ENCODE results near the gene TULP3.
"Not testable (repeated sequence)": the region's sequence is repeated elsewhere in the genome, so short reads cannot be mapped to it uniquely, and the experiment has no call there.

The TULP3 gene

DNA sequence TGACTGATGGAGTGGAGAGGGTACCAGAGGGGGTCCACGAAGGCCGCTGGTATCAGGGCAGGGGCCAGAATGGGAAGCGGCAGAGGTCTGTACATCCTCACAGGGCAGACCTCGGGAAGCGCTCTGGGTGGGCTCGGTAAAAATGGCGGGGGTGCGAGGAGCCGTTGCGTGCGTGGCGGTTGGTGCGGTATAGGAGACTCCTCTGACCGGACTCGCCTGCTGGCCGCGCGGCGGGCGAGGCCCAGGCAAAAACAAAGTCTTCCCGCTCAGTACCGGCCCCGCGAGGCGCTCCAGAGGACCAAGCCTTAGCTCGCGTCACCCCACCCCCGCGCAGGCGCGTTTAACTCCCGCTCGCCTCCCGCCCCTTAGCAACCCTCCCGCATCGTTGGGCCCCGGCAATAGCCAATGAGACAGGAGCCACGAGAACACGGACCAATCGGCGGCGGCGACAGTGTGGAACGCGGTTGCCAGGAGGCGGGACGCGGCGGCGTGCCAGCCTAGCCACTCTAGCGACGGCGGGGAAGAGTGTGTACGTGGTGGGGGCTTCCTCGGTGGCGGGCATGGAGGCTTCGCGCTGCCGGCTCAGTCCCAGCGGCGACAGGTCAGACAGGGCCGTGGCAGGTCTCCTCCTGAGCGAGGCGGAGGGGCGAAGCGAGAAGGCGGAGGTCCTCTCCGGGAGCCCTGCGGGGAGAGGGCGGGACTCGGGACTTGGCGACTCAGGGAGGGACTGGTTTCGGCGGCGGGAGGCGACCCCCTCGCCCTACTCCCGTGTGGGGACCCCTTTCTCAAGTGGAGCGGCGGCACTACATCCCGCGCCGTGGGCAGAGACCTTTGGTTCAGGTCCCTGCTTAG lies at the start of gene TULP3:
TSS of gene TULP3 (plus strand) at position 504 of the 852 bp plus-strand sequence. CDS start at position 561, 57 bp downstream.
- DNase-seq, result peak; percentile 97

GRCh38 chr12:2841056-2841650 lies 49.5 kb upstream of the TULP3 start:
- peak; percentile 43 for DNase-seq

GRCh38 chr12:2842948-2843347 lies 47.7 kb upstream of the TULP3 start:
- no peak for DNase-seq

GRCh38 chr12:2844786-2845185 lies 45.9 kb upstream of the TULP3 start:
- DNase-seq, result no peak

DNA sequence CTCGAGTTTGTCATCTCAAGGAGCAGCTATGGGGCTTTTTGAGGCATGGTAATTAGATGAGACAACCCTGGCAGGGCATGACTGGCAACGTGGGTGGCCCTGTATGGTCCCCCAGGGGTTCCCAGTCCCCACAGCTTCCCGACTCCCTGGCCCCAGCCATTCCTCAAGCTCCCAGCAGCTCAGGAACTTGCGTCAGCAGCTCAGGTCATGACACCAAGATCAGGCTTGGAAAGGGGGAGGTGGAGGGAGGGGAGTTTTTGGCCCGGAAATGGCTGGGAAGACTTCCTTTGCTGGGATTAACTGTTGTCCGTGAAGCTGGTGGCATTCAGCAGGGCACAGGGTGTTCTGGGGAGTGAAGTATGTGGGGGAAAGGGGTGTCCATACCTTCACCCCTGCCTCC lies 45.4 kb upstream of the TULP3 start:
- DNase-seq, result no peak

GRCh38 chr12:2851931-2852330 lies 38.8 kb upstream of the TULP3 start:
- DNase-seq, result no peak

GRCh38 chr12:2853626-2854025 lies 37.1 kb upstream of the TULP3 start:
- DNase-seq, result peak; percentile 72

GRCh38 chr12:2854669-2855453 lies 35.8 kb upstream of the TULP3 start:
- no peak for DNase-seq

DNA sequence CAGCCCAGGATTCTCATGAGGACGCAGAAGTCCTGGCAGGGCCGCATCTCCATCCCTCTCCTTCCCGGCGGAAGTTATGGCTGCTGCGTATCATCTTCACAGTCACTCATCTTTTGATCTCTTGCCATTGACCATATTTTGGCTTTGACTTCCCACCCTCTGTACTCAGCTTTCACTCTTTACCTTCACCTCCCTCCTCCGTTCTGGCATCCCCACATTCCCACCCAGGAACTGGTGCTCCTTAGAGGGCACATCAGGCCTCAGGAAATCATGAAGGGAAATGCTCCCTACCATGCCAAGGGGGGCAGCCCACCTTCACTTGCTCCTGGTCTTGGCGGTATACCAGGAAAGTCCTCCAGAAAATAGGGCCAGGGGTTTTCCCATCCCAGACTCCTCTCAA lies 35.1 kb upstream of the TULP3 start:
- DNase-seq, result no peak

- no peak for DNase-seq
Observed at GRCh38 chr12:2856051-2856450, 34.6 kb upstream of the TULP3 start.

DNA sequence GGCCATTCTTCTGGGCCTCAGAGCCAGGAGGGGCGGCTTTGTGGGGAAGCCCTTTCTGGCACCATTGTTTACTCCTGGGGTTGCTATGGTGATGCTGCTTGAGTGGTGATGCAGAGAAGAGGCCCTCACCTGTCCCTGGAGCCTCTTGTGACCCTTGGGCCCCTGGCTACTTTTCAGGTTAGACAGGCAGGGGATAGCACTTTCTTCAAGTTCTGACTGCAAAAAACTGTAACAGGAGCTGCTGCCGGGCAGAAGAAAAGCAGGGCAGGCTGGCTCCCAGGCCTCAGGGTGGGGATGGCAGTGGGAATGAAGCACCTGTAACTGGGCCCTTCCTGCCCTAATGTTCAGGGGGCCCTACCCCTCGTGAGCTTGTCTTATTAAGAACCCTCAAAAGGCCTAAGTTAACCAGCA lies 33.7 kb upstream of the TULP3 start, which contains the start of gene TEX52:
TSS of gene TEX52 (minus strand) at position 19 of the 411 bp plus-strand sequence. CDS start at position 6, 13 bp downstream.
- no peak for DNase-seq

DNA sequence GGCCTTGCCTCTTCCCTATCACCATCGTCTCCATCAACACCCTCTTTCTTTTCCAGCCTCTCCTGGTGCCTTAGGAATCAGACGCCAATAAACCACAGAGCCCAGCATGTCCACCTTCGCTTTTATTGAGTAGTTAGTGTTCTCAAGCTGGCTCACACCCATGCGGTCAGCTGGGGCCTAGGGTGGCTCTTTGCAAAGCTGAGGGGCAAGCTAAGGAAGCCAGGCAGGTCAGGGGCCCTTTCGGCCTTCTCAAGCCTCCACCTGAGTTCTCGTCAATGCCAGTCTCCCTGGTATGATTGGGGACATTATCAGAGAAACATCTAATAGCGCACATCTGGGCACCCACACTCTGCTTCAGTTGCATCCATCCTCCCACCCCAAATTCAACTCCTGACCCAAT lies 33.1 kb upstream of the TULP3 start:
- no peak for DNase-seq

DNA sequence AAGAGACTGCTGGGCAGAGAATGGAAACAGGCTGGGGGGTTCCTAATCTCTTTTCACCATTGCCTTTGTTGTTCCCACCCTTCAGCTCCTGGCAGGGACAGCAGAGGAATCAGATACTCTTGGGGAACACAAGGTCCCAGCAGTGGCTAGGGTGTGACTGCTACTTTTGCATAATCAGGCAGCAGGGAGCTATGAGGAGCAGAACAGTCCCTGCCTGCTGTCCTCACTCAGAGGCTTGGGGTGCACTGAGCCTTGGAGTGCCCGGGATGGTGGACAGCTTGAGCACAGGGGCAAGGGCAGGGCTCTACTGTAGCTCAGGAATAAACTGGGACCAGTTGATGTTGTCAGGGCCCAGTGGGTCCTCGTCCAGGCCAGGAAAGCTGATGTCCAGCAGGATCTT lies 32.4 kb upstream of the TULP3 start:
- no peak for DNase-seq

DNA sequence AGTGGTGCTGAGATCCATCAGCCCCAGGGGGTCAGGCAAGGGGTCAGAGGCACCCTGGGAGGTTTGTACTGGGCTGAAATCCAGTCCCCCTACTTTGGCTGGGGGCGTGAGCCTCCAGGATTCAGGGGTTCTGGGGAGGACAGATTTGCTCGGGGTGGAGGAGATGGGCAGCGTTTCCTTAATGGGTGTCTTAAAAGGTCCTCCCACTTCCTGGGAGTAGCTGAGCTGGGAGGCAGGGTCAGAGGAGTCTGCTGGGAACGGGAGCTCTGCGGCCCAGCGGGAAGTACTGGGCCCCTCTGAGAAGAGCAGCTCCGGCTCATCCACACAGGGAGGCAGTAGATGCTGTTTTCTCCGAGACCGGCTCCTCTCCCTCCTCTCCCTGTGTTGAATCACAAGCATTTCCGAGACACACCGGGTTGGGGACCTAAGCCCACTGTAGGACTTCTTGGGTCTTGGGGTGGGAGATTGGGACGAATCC lies 31.7 kb upstream of the TULP3 start:
- no peak for DNase-seq

- DNase-seq, result no peak
Observed at GRCh38 chr12:2860170-2860569, 30.5 kb upstream of the TULP3 start.

GRCh38 chr12:2862876-2863275 lies 27.8 kb upstream of the TULP3 start:
- no peak for DNase-seq

- not testable (repeated sequence) for DNase-seq
Observed at GRCh38 chr12:2863402-2863801, 27.3 kb upstream of the TULP3 start.

- no peak for DNase-seq
Observed at GRCh38 chr12:2864198-2864597, 26.5 kb upstream of the TULP3 start.

DNA sequence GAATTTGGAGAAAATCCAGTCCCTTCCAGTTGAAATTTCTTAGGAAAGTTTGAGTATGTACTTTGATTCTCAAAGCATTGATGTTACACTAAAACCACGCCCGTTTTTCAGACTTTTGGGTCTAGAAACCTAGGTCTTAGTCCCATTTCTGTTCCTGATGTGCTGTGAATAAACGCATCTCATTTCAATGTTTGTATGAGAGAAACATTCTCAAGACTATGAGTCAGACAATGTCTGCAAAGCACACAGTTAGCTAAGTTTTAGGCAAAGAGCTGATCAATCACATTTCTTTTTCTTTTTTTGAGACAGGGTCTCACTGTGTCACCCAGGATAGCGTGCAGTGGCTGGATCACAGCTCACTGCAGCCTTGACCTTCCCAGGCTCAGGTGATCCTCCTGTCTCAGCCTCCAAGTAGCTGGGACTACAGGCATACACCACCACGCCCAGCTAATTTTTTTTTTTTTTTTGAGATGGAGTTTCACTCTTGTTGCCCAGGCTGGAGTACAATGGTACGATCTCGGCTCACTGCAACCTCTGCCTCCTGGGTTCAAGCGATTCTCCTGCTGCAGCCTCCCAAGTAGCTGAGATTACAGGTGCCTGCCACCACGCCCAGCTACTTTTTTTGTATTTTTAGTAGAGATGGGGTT lies 21.6 kb upstream of the TULP3 start:
- not testable (repeated sequence) for DNase-seq

DNA sequence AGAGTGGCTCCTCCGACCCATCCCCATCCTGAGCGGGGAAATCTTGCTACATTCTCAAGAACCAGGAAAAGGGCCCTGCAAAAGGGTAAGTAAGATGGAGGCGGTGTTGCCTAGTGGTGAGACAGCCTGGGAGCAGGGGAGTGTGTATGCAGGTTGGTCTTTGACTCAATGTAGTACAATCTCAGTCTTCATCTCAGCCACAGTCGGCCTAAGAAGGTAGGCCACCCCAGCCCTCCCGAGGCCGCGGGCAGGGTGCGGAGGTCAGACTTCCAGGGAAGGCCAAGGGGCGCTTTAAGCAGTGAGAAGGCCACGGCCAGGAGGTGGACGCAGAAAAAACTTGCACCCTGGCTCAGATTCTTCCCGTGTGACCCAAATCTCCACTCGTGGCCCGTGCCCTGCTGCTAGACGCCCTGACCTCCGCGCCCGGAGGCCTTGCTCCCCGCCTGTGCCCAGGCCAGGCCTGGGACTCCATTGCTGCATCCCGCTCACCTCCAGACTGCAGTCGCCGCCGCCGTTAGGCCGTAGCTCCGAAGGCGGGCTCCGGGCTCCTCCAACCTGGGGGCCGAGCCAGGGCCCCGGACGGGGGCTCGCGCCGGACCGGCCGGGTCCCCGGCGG lies 14.2 kb upstream of the TULP3 start:
- peak; percentile 23 for DNase-seq

DNA sequence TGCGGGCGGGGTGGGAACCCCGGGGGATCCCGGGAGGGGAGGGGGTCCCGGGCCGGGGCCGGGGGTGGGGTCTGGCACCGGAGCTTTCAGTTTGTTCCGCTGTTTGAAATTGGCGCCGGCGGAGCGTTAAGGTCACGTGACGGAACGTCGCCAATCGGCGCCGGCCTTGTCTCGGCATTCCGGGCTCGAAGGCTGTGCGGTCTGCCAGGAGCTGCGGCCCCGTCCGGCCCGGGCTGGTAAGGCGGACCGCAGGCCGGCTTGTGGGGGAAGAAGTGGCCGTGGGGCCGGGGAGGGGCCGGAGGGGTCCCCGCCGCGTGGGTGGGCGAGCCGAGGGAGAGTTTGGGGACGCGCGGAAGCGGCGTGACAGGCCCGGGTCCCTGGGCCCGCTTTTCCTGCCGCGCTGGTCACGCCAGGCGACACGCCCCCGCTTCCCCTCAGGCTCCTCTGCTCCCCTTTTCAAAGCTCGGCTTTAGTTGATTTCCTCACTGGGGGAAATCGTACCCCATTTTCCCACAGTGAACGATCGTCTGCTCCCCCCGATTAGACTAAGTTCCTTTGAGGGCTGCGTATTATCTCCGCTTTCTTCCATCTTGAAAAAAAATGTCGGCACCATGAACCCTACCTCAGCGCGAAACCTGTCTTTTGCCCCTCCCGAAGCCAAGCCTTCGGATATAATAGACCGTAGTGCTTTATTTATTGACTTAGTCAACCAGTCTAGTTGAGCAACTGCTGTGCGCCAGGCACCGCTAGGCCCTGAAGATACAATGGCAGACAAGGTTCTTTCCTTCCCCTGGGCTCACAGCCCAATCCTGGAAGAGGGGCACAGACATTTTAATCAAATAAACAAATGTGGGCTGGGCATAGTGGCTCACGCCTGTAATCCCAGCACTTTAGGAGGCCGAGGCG lies 13.4 kb upstream of the TULP3 start, which contains the start of the genes FOXM1 and RHNO1:
TSS of gene FOXM1 (minus strand) at position 128 of the 906 bp plus-strand sequence. CDS start 2,696 bp downstream, outside the sequence.
TSS of gene RHNO1 (plus strand) at position 177 of the 906 bp plus-strand sequence. CDS start 8,144 bp downstream, outside the sequence.
- DNase-seq, result peak; percentile 81
